ENCODE data around the gene LRP2BP.
A peak's percentile ranks its signal among the peaks of the same experiment; 100 is the strongest.

The LRP2BP gene

DNA sequence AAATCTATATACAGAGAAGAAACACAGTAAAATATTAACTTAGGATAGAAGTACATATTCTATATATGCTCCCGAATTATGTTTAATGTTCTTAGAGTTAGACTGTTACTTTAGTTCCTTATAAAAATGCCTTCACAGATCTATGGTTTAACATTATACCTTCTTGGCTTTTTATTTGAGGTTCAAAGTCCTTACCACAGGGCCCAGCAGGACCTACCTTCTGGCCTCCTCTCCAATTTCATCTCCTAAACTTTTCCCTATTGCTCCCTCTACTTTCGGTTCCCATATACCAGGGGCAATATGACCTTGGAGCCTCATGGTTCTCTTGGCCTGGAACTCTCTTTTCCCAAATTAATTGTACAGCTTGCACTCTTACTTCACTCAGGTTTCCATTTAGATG is 12.7 kb upstream of the LRP2BP start:
- TF ChIP-seq, protein P1, sequence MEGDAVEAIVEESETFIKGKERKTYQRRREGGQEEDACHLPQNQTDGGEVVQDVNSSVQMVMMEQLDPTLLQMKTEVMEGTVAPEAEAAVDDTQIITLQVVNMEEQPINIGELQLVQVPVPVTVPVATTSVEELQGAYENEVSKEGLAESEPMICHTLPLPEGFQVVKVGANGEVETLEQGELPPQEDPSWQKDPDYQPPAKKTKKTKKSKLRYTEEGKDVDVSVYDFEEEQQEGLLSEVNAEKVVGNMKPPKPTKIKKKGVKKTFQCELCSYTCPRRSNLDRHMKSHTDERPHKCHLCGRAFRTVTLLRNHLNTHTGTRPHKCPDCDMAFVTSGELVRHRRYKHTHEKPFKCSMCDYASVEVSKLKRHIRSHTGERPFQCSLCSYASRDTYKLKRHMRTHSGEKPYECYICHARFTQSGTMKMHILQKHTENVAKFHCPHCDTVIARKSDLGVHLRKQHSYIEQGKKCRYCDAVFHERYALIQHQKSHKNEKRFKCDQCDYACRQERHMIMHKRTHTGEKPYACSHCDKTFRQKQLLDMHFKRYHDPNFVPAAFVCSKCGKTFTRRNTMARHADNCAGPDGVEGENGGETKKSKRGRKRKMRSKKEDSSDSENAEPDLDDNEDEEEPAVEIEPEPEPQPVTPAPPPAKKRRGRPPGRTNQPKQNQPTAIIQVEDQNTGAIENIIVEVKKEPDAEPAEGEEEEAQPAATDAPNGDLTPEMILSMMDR (IDR thresholded peaks at IDR 0.05; ENCODE audit: low read depth, low read length) = no peak
- no peak overlapping the region for H3K4me3 ChIP-seq (ENCODE audit: low read depth, low read length)

GRCh38 chr4:185405296-185405999 is 9.7 kb upstream of the LRP2BP start:
- TF ChIP-seq, protein P1 (IDR thresholded peaks at IDR 0.05; ENCODE audit: low read depth, low read length) = no peak
- H3K4me3 ChIP-seq (ENCODE audit: low read depth, low read length) = no peak overlapping the region

GRCh38 chr4:185404031-185404430 is 8.3 kb upstream of the LRP2BP start:
- TF ChIP-seq, protein P1 (IDR thresholded peaks at IDR 0.05; ENCODE audit: low read depth, low read length) = no peak

DNA sequence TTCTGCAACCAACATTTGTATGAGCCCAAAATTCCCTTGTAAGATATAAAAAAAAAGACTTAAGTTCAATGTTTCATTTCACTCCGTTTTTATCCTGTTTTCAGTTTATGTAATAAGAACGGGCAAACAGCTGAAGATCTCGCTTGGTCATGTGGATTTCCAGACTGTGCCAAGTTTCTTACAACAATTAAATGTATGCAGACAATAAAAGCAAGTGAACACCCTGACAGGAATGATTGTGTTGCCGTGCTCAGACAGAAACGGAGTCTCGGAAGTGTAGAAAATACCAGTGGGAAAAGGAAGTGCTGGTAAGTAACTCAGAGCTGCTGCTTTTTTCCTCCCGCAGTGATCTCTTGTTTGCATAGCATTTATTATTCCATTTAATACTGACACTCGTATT is 3.7 kb upstream of the LRP2BP start:
- no peak overlapping the region for H3K4me3 ChIP-seq (ENCODE audit: low read depth, low read length)
- TF ChIP-seq, protein P1 (IDR thresholded peaks at IDR 0.05; ENCODE audit: low read depth, low read length) = no peak

More at GRCh38 chr4:185404031-185404430, 8.3 kb upstream of the LRP2BP start:
- no peak overlapping the region for H3K4me3 ChIP-seq (ENCODE audit: low read depth, low read length)

- H3K4me3 ChIP-seq (ENCODE audit: low read depth, low read length) = no peak overlapping the region
- TF ChIP-seq, protein P1 (IDR thresholded peaks at IDR 0.05; ENCODE audit: low read depth, low read length) = no peak
Measured at GRCh38 chr4:185398618-185399017, 2.9 kb upstream of the LRP2BP start.

GRCh38 chr4:185396724-185397385 is 1.1 kb upstream of the LRP2BP start, which contains the start of gene ANKRD37:
ANKRD37 (plus strand) TSS chr4:185396841; CDS start chr4:185396924, 83 bp downstream.
- H3K4me3 ChIP-seq (ENCODE audit: low read depth, low read length) = peak within 1 kb of the TSS; percentile 77
- TF ChIP-seq, protein P1 (IDR thresholded peaks at IDR 0.05; ENCODE audit: low read depth, low read length) = no peak
